ENCODE measurements around the gene PUS7L.
"Not testable (repeated sequence)": the region's sequence is repeated elsewhere in the genome, so short reads cannot be mapped to it uniquely, and the experiment has no call there.

PUS7L gene

DNA sequence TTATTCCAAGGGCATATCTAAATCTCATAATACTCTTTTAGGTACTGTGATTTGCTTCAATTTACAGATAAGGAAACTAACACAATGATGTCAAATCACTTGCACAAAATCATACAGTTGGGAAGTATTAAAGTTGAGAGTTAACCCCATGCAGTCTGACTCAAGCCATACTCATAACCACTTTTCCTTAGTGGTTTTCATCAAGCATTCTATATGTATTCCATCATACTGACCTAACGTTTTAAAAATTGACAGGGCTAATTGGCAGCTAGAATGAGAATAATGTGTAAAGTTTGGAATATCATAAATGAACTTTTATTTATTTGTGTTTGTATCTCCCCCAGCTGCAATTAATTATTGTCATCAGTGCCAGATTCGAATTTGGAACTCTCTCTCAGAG is 20.9 kb downstream of the PUS7L start:
- no peaks in the 10 kb centered on the region for H3K4me1 ChIP-seq (ENCODE audit: insufficient read depth, low read length)
- H3K9me3 ChIP-seq (ENCODE audit: low read length), result no peaks in the 10 kb centered on the region
- H3K4me3 ChIP-seq (ENCODE audit: low read length), result no peak overlapping the region
- no peak overlapping the region for H2AFZ ChIP-seq (ENCODE audit: low read depth, low read length)
- no peaks in the 10 kb centered on the region for H3K36me3 ChIP-seq (ENCODE audit: insufficient read depth, low read length)
- H3K27me3 ChIP-seq (ENCODE audit: insufficient read depth, low read length), result no peaks in the 10 kb centered on the region

DNA sequence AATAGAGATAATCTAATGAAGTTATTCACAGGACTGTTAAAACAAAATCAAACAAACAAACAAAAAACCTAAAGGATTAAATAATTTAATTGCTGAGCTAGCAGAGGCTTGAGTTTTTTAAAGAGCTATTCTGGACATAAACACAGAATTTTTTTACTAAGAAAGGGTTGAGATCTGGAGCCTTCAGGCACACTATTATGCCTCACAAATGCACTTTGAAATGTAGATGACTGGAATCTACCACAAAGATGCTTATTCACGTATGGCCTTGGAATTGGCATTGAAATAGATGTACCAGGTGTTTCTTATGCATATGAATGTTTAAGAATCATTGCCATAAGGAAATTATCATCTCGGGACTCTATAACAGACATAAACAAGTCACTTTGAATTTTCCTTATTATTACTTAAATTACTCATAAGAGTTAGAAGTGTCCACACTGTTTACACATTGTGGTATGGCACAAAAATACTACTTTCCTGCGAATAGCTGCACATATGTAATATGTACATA is 21.6 kb downstream of the PUS7L start:
- H2AFZ ChIP-seq (ENCODE audit: low read depth, low read length), result no peak overlapping the region

DNA sequence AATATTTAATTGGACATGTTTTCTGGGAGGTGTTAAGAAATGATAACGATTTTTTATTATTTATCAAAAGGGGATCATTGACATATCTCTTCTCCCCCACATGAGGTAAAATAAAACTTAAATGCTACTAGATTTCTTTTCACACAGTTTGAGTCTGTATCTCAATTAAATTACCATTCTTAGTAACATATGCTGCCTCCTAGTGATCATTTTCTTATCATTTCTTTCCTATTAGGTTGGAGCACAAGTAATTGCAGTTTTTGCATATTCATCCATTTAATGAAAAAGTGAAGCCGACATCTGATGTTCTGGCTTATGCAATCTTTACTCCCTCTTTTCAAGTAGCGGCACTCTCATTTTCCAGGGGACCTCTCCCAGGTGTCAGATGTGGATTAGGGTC is 24.9 kb downstream of the PUS7L start:
- Histone ChIP-seq H3K36me3 (ENCODE audit: insufficient read depth, low read length) (no peaks in the 10 kb centered on the region), H3K4me1 (ENCODE audit: insufficient read depth, low read length) (no peaks in the 10 kb centered on the region), H3K9me3 (ENCODE audit: low read length) (no peaks in the 10 kb centered on the region), H2AFZ (ENCODE audit: low read depth, low read length) (no peak overlapping the region), H3K27me3 (ENCODE audit: insufficient read depth, low read length) (no peaks in the 10 kb centered on the region), H3K4me3 (ENCODE audit: low read length) (no peak overlapping the region)

More for the DNA sequence above, 21.6 kb downstream of the PUS7L start:
- Histone ChIP-seq H3K4me3 (ENCODE audit: low read length) (no peak overlapping the region), H3K36me3 (ENCODE audit: insufficient read depth, low read length) (no peaks in the 10 kb centered on the region), H3K9me3 (ENCODE audit: low read length) (no peaks in the 10 kb centered on the region), H3K4me1 (ENCODE audit: insufficient read depth, low read length) (no peaks in the 10 kb centered on the region), H3K27me3 (ENCODE audit: insufficient read depth, low read length) (no peaks in the 10 kb centered on the region)

DNA sequence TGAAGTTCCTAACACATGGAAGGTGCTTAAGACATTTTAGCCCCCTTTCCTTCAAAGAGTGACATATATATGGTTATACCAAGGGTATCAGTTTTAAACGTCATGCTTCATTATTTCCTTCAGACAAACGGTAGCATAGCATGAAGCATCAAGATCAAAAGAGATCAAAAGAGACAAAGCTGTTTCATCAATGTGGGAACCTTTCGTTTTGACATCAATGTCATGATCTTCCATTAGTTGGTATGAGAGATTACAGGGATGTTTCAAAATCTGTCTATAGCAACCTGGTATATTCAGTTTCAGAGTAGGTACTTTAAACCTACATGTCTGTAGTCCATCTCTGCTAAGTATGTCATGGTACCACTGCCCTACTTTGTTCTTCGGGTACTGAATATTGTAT is 28.3 kb downstream of the PUS7L start:
- Histone ChIP-seq H2AFZ (ENCODE audit: low read depth, low read length) (no peak overlapping the region), H3K9me3 (ENCODE audit: low read length) (no peaks in the 10 kb centered on the region)

DNA sequence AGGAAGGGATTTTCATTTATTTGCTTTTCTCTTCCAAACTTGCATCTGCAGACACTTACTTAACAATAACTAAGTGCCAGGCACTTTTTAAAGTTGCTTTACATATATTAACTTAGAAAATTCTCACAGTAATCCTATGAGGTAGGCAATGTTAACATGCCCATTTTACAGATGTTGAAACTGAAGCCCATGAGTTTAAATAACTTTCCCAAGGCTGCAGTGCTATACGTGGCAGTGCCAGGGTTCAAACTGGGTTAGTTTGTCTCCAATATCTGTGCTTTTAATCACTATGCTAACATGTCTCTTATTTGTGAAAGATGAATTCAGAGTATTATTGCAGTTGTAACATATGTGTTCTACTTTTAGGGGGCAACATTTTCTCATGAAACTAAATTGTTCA is 29.9 kb downstream of the PUS7L start:
- H2AFZ ChIP-seq (ENCODE audit: low read depth, low read length), result no peak overlapping the region
- no peak overlapping the region for H3K4me3 ChIP-seq (ENCODE audit: low read length)
- H3K4me1 ChIP-seq (ENCODE audit: insufficient read depth, low read length), result no peaks in the 10 kb centered on the region
- H3K9me3 ChIP-seq (ENCODE audit: low read length), result no peaks in the 10 kb centered on the region
- no peaks in the 10 kb centered on the region for H3K27me3 ChIP-seq (ENCODE audit: insufficient read depth, low read length)
- no peaks in the 10 kb centered on the region for H3K36me3 ChIP-seq (ENCODE audit: insufficient read depth, low read length)

More for the DNA sequence above, 28.3 kb downstream of the PUS7L start:
- H3K4me3 ChIP-seq (ENCODE audit: low read length), result no peak overlapping the region
- no peaks in the 10 kb centered on the region for H3K27me3 ChIP-seq (ENCODE audit: insufficient read depth, low read length)
- no peaks in the 10 kb centered on the region for H3K36me3 ChIP-seq (ENCODE audit: insufficient read depth, low read length)
- H3K4me1 ChIP-seq (ENCODE audit: insufficient read depth, low read length), result no peaks in the 10 kb centered on the region

DNA sequence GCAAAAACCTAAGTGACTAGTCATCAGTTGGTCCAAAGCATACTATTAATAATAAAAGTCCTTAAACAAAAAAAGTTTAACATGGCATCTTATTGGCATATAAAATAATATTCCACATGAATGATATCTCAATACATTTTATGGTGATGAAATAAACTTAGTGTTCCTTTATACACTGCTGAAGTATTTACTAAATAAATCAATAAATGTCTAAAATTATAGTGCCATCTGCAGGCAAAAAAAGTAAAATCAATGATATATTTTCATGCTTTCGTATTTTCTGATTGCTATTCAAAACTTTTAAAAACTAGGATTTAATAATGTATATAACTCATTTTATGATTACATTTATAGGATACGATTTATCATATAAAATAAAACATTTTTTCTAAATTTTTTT is 30.5 kb downstream of the PUS7L start:
- no peaks in the 10 kb centered on the region for H3K27me3 ChIP-seq (ENCODE audit: insufficient read depth, low read length)
- H3K9me3 ChIP-seq (ENCODE audit: low read length), result no peaks in the 10 kb centered on the region
- H2AFZ ChIP-seq (ENCODE audit: low read depth, low read length), result no peak overlapping the region

DNA sequence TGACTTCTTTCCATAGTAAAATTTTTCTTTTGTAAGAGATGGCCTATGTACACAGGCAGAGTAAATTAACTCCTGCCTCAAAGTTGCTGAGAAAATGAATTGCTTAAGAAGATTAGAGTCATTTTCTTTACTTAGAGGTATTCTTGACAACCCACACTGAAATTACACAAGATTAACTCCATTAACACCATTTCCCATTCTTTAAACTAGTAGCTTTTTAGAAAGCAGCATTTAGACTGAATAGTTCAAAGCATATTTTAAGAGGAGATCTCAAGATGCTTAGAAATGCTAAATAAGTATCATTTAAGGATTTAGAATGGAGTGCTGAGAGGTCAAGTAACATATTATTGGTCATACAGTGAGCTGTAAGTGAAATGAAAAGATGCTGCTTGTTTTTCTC is 35.5 kb downstream of the PUS7L start:
- no peaks in the 10 kb centered on the region for H3K36me3 ChIP-seq (ENCODE audit: insufficient read depth, low read length)
- H3K4me3 ChIP-seq (ENCODE audit: low read length), result no peak overlapping the region
- H2AFZ ChIP-seq (ENCODE audit: low read depth, low read length), result no peak overlapping the region
- H3K27me3 ChIP-seq (ENCODE audit: insufficient read depth, low read length), result no peaks in the 10 kb centered on the region
- no peaks in the 10 kb centered on the region for H3K4me1 ChIP-seq (ENCODE audit: insufficient read depth, low read length)
- H3K9me3 ChIP-seq (ENCODE audit: low read length), result no peaks in the 10 kb centered on the region

More for the DNA sequence above, 30.5 kb downstream of the PUS7L start:
- no peak overlapping the region for H3K4me3 ChIP-seq (ENCODE audit: low read length)
- H3K36me3 ChIP-seq (ENCODE audit: insufficient read depth, low read length), result no peaks in the 10 kb centered on the region
- no peaks in the 10 kb centered on the region for H3K4me1 ChIP-seq (ENCODE audit: insufficient read depth, low read length)

DNA sequence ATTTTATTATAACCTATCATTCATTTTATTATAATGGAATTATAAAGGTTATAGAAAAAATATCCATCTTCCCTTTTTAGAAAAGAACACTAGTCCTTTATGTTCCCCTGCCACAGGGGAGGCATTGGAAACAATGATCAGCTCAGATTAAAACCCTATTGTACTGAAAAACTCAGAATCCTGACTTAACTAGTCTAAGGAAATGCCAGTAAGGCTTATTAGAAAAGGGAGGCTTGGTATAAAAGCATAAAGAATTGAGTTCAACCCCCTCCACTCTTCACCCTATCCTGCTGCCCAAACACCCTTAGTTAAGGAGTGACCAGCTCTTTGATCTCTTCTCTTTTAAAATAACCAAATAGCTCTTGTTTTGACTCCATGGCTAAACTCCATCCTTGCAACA is 36.0 kb downstream of the PUS7L start:
- Histone ChIP-seq H3K9me3 (ENCODE audit: low read length) (no peaks in the 10 kb centered on the region), H3K36me3 (ENCODE audit: insufficient read depth, low read length) (no peaks in the 10 kb centered on the region), H3K4me1 (ENCODE audit: insufficient read depth, low read length) (no peaks in the 10 kb centered on the region), H2AFZ (ENCODE audit: low read depth, low read length) (no peak overlapping the region), H3K27me3 (ENCODE audit: insufficient read depth, low read length) (no peaks in the 10 kb centered on the region), H3K4me3 (ENCODE audit: low read length) (no peak overlapping the region)

DNA sequence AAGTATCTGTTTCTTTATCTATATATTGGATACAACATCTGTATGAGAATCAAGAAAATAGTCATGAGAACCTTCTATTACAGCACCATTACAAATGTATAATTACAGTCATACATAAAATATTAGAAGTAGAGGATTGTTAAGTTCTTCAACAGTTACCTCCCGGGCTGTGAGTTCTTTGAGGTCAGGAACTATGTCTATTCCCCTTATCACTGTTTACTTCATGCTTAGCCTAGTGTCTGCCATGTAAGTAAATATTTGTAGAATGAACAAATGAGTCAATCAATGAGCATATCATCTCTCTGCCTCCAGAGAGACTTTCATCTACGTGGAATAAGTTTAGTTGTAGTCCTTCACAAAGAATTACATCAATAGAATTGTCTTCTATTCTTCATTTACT is 47.2 kb downstream of the PUS7L start:
- no peak overlapping the region for H2AFZ ChIP-seq (ENCODE audit: low read depth, low read length)
- H3K36me3 ChIP-seq (ENCODE audit: insufficient read depth, low read length), result no peaks in the 10 kb centered on the region
- H3K27me3 ChIP-seq (ENCODE audit: insufficient read depth, low read length), result no peaks in the 10 kb centered on the region
- no peak overlapping the region for H3K4me3 ChIP-seq (ENCODE audit: low read length)
- H3K9me3 ChIP-seq (ENCODE audit: low read length), result no peaks in the 10 kb centered on the region
- H3K4me1 ChIP-seq (ENCODE audit: insufficient read depth, low read length), result no peaks in the 10 kb centered on the region

DNA sequence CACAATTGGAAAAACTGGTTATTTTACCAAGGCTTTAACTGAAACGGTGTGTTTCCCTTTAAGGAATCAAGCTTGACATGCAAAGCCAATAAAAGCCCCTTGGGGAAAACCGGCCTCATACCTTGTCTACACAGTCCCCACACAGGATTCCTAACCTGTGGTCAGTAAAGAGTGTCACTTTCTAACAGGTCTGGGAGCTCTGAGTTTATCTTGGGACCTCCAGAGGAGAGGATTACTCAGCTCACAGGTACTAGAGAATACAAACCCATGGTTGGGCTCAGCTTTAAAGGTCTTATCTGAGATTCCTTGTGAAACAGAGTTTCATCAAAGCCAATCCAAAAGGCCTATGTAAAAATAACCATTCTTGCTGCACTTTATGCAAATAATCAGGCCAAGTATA is 54.8 kb downstream of the PUS7L start:
- not testable (repeated sequence) for H3K4me1 ChIP-seq (ENCODE audit: insufficient read depth, low read length); H3K4me3 ChIP-seq (ENCODE audit: low read length); H2AFZ ChIP-seq (ENCODE audit: low read depth, low read length); H3K36me3 ChIP-seq (ENCODE audit: insufficient read depth, low read length); H3K9me3 ChIP-seq (ENCODE audit: low read length); H3K27me3 ChIP-seq (ENCODE audit: insufficient read depth, low read length)

DNA sequence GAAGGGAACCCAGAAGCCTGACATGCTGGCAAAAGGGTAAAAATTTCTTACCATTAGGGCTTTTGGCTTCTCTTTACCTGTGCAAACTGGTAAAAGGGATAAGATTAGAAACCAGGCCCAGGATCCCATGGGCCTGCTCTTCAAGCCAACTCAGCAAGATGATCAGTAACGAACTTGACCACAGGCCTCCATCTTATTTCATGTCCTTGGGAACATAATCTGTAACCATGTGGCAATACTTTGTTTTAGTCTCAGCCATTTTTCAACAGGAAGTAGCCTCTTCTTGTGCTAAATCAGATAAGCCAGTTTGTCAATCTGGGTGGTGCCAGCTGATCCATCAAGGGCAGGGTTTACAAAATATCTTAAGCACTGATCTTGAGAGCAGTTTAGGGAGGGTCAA is 57.4 kb downstream of the PUS7L start:
- not testable (repeated sequence) for H3K4me1 ChIP-seq (ENCODE audit: insufficient read depth, low read length)

DNA sequence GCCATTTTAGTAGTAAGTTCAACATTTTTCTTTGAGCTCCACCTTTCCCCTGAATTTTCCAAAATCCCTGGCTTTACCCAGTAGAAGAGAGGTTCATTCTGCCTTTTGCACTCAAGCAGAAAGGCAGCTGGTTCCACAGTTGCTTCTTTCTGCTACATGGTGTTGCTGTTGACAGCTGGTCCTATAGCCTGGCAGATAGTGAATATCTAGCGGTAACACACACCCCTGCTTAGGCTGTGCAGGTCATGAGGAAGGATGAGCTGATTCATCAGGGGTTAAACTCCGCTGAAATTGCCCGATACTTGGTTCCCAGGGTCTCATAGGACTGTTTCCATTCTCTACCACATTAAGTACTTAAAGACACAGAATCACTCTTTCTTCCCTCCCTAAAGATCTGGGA is 62.4 kb downstream of the PUS7L start:
- H3K9me3 ChIP-seq (ENCODE audit: low read length), result no peaks in the 10 kb centered on the region
- no peak overlapping the region for H2AFZ ChIP-seq (ENCODE audit: low read depth, low read length)
- H3K27me3 ChIP-seq (ENCODE audit: insufficient read depth, low read length), result no peaks in the 10 kb centered on the region
- no peaks in the 10 kb centered on the region for H3K4me1 ChIP-seq (ENCODE audit: insufficient read depth, low read length)
- no peak overlapping the region for H3K4me3 ChIP-seq (ENCODE audit: low read length)
- H3K36me3 ChIP-seq (ENCODE audit: insufficient read depth, low read length), result no peaks in the 10 kb centered on the region

More for the DNA sequence above, 57.4 kb downstream of the PUS7L start:
- H3K9me3 ChIP-seq (ENCODE audit: low read length); H3K27me3 ChIP-seq (ENCODE audit: insufficient read depth, low read length); H3K36me3 ChIP-seq (ENCODE audit: insufficient read depth, low read length); H2AFZ ChIP-seq (ENCODE audit: low read depth, low read length); H3K4me3 ChIP-seq (ENCODE audit: low read length): not testable (repeated sequence)

DNA sequence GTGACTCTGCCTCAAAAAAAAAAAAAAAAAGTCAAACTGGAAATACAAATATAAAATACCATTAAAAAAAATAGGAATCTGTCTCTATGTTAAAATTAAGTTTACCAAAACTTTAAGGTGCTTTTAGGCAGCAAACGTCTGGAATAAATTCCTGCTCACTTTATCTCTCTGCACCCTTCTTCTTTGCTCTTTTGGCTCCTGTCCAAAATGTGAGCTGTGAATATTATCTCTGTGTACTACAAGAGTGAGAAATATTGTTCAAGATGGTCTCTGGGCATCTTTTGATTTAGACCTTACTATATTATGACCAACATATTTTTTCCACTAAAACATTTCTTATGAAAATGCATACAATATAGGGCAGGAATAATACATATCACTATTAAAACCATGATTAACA is 63.7 kb downstream of the PUS7L start:
- H3K4me1 ChIP-seq (ENCODE audit: insufficient read depth, low read length), result no peaks in the 10 kb centered on the region
- no peaks in the 10 kb centered on the region for H3K27me3 ChIP-seq (ENCODE audit: insufficient read depth, low read length)
- no peaks in the 10 kb centered on the region for H3K9me3 ChIP-seq (ENCODE audit: low read length)
- no peaks in the 10 kb centered on the region for H3K36me3 ChIP-seq (ENCODE audit: insufficient read depth, low read length)
- no peak overlapping the region for H2AFZ ChIP-seq (ENCODE audit: low read depth, low read length)
- no peak overlapping the region for H3K4me3 ChIP-seq (ENCODE audit: low read length)

DNA sequence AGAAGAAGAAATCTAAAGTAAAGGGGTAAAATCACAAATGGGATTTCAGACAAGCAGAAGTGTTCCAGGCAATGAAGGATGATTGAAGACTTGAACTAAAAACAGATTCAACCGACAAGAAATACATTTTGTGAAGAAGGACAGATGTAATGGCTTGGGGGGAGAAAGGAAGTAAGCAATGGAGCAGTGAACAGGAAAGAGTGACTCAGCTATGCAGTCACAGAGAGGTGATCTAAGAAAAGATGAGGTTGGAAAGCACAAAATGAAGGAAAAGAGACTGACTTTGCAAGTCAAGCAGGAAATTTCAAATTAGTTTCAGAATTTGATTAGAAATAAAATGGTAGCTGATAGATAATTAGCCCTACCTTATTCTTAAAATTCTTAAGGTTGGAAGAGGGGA is 66.5 kb downstream of the PUS7L start:
- Histone ChIP-seq H3K9me3 (ENCODE audit: low read length) (no peaks in the 10 kb centered on the region), H3K36me3 (ENCODE audit: insufficient read depth, low read length) (no peaks in the 10 kb centered on the region), H3K27me3 (ENCODE audit: insufficient read depth, low read length) (no peaks in the 10 kb centered on the region), H2AFZ (ENCODE audit: low read depth, low read length) (no peak overlapping the region), H3K4me3 (ENCODE audit: low read length) (no peak overlapping the region), H3K4me1 (ENCODE audit: insufficient read depth, low read length) (no peaks in the 10 kb centered on the region)
